HG03378 (cell line): Measurements from ENCODE around the gene OLR1.
"Not testable (repeated sequence)": the region's sequence is repeated elsewhere in the genome, so short reads cannot be mapped to it uniquely, and the experiment has no call there.

ENCODE experiments used
- ATAC-seq: cut with Tn5 transposase; IDR thresholded peaks from one replicate; pipeline ENCODE4 v1.9.1; 2021; ENCODE audit warnings: mild to moderate bottlenecking, moderate library complexity; ENCODE audit not compliant: unreplicated experiment

OLR1 gene

DNA sequence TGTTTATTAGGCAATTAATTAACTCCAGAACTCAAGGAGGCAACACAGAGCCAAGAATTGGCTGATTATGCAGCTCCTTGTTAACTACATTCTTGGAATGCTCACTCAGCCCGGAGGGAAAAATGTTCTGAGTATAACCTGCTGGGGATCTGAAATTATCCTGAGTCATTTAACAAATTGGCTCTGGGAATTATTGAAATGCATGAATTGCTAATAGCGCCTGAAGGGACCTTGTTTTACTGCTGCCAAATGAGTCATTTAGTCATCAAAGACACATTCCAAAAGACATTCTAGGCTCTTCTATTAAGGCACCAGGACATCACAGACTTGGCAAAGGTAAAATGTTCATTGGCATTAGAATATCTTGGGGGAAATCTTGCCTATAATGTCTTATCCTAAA is 19.9 kb upstream of the OLR1 start:
- no peak for ATAC-seq

DNA sequence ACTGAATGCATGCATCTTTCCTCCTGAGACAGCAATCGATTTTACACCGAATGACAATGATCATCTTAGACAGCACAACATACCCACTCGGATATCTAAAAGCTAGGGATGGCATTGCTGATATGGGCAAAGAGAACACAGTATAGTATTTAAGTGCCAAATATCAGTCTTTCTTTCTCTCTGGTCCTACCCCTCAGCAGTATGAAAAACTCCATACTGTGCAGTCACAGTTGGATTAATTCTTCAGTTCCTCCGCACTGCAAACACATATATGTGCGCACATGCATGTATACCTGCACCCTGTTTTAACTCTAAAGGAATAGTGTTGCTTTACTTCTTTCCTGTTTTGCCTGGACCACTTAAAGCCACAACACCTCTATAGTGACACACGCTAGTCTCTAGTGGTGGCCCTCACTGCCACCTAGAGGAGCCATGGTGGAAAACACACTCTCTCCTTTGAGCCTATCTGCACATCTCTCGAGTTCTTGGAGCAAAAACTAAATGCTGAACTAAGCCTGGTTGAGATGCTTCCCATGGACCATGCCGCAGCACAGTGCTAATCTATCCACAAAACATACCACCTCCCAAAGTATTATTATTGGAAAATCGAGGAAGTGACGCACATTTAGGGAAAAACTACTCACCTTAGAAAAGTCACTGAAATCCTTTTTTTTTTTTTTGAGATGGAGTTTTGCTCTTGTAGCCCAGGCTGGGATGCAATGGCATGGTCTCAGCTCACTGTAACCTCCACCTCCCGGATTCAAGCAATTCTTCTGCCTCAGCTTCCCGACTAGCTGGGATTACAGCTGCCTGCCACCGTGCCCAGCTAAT is 18.8 kb upstream of the OLR1 start:
- no peak for ATAC-seq

DNA sequence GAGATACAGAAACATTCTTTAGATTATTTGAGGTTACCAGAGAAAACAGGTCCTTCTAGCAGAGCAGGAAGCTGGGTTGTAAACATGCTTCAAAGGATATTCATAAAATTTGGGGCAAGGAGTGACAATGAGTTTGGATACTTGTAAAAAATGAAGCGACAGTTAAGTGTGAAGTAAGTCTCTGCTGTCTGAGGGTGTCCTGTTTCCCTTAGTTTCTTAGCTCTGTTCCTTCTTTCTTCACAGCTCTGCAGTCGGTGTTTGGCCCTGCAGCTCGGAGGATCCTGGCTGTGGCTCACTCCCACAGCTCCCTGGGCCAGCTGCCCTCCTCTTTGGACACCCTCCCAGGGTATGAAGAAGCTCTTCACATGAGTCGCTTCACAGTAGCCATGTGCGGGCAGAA is 17.7 kb upstream of the OLR1 start:
- ATAC-seq, result no peak

DNA sequence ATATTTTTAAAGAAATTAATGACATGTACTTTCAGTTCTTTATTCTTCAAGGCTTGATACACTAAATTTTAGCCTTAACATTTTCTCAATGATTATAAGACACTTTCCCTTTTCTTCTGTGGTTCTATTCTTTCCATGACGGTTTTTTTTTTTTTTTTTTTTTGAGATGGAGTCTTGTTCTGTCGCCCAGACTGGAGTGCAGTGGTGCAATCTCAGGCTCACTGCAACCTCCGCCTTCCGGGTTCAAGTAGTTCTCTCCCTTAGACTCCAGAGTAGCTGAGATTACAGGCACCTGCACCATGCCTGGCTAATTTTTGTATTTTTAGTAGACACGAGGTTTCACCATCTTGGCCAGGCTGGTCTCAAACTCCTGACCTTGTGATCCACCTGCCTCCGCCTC is 15.0 kb upstream of the OLR1 start:
- not testable (repeated sequence) for ATAC-seq

DNA sequence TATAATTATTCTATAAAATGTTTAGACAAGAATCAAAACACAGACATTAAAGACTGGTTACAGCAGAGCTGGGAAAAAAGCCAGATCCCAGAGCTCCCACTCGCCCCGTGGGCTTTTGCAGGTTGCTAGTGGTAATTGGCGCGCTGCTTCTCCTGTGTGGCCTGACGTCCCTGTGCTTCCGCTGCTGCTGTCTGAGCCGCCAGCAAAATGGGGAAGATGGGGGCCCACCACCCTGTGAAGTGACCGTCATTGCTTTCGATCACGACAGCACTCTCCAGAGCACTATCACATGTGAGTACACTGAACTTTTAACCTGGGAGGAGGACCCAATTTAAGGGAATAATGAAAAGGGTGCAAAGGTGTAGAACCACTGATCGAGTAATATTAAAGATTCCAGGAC is 14.4 kb upstream of the OLR1 start:
- no peak for ATAC-seq

DNA sequence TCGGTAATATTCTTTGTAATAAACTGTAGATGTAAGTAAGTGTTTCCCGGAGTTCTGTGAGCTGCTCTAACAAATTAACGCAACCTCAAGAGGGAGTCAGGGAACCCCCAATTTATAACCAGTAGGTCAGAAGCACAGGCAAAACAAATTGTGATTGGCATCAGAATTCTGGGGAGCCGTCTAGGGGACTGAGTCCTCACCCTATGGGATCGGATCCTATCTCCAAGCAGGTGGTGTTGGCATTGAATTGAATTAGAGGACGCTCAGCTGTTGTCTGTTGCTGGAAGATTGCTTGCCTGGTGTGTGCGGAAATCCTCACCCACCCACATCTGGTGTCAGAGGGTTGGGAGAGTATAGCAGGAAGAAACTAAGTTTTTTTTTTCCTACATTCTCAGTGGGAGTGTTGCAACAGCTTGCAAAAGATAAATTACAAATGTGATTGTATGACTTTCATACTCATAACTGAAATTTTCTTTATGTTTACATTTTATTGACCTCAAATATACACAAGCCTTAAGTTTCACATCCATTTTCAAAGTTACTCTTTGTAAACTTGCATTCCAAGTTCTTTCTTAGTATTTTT is 12.4 kb upstream of the OLR1 start:
- no peak for ATAC-seq

DNA sequence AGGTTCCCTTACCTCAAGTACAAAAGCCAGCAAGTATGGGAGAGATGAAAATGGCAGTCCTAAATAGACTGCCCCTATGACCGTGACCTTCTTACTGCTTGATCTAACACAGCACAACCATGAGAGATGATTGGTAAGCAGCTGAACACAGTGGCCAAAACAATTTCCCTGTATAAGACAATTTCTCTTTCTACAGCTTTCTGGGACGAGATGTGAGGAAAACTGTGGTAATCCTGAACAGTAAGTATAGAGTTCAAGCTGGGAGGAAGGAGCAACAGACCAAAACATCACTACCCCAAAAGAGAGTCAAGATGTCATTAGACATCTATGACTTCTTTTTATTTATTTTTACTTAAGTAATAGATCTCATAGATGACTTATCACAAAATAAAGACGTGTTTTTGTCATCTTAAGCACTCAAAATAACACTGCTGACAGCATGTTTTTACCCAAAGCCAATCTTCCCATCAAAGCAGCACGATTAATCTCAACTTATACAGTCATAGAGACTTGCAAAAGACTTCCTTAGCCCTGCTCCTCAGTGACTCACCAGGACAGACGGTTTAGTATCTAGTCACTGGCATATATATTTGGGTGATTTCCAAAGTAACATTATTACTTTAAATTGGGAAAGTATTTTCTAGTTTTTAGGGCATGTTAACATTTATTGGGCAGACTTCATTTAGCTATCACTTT is 10.6 kb upstream of the OLR1 start:
- ATAC-seq, result no peak

DNA sequence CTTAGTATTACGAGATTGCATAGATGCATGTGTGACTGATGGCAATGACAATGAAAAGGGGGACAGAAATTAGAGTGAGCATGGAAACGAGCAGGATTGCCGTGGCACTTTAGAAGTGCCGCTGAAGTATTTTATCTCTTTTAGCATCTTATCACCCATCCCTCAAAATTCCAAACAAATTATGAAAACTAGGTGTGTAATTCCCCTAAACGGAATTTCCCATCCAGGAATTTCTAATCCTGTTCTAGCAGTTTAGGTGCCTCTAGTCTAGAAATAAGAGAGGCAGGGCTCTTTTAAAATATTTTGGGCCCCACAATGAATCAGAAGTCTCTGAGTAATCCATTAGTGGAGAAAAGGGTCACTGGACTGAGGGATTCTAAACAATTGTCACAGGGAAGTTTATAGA is 7.8 kb upstream of the OLR1 start:
- ATAC-seq, result no peak

DNA sequence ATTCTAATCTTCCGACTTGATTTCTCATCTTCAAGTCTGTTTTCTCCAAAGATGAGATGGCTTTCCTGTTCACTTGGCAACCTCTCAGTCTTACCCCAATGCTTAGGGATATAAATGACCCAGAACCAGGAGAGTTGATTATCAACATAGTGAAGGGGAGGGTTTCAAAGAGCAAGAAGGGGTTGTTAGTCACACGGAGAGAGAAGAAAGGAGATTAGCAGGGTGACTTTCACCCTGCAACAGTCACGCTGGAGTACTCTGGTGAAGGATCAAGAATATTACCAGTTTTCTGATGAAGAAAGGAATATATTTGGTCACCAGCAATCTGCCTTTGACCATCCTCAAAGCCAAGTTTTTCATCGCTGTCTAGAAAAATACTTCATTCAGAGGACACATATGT is 6.9 kb upstream of the OLR1 start, which contains the start of gene TMEM52B:
TSS of gene TMEM52B (plus strand) at position 212 of the 400 bp plus-strand sequence. CDS start 543 bp downstream, outside the sequence.
- ATAC-seq, result no peak

DNA sequence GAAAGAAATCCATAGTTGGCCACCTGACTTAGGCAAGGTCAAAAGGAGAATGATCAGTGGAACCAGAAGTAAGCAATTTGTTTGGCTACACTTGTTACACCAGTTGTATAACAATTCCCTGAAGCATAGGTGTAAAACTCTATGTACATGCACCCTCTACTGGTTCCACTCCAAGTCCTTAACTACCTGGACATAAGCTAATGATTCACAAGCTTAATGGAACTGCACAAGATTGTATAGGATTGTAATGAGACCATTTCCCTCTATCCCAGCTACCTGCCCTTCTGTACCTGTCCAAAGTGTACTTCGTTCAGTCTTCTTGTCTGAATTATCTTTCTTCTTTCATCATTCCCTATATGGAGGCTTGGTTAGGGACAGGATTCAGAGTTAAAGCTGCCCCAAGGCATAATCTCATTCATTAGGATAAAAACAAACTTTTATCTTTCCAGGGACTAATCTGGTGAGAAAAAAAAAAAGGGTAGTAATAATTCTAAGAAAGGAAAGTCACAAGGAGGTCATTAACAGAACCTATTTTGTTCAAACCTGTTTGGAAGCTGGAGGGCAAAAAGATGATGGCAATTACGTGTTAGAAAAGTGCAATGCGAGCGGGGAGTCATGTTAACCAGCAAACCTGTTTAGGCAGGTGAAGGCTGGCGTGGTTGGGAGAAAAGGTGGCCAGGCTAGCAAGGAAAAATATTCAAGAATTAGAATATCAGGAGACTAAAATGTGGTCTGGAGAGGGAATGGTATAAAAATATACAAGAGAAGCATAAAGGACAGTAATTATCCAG is 4.1 kb upstream of the OLR1 start:
- ATAC-seq, result no peak

DNA sequence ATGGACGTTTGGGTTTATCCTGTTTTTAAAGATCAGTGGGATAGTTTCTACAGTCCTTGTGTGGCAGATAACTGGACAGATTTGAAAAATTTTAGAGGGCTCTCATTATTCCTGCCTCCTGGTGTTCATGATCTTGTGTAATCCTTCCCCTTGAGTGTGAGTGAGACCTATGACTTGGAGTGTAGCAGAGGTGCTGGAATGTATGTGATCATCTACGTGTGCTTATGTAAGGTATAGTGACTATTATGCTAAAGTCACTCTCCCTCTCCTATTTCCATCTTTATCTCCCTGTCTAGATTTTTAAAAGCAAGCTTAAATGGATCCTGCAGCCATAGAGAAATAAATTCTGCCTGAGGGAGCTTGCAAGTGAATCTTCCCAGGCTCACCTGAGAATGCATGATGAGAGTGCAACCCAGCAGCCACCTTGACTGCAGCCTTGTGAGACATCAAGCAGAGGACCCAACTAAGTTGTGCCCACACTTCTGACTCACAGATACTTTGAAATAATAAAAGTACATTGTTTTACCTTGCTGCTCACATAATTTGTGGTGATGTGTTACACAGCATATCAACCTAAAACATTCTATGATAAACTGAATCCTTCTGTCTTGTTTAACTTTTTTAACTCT is 3.2 kb upstream of the OLR1 start:
- ATAC-seq, result no peak

DNA sequence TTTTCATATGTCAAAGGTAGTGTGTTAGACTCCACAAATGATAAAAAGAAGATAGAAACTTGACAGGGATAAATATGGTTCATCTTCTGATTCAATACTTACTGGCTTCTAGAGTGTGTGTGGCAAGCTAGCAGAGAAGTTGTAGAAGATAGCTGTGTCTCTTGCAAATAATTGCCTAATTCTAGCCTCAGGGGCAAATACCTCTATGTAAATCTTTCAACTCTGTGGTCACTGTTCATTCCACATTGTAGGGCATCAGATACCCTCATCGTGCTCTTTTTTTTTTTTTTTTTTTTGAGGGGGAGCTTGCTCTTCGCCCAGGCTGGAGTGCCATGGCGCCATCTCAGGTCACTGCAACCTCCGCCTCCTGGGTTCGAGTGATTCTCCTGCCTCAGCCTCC is 1.7 kb downstream of the OLR1 start:
- ATAC-seq, result no peak

DNA sequence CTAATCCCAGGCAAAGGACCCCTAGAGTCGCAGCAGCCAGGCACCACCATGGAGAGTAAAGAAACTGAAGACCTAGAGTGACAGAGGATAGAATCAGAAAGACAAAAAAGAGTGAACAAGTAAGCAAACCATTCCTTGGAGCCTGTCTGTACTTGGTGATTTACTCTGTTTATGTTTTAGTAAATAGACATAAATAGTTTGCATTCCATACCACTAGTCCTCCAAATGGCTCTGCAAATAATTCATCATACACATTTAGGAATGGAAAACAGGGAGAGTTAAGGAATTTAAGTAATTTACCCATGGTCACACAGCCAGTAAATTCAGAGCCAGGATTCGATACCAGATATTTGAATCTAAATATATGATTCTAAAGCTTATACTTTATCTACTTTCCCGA is 2.8 kb downstream of the OLR1 start:
- no peak for ATAC-seq

DNA sequence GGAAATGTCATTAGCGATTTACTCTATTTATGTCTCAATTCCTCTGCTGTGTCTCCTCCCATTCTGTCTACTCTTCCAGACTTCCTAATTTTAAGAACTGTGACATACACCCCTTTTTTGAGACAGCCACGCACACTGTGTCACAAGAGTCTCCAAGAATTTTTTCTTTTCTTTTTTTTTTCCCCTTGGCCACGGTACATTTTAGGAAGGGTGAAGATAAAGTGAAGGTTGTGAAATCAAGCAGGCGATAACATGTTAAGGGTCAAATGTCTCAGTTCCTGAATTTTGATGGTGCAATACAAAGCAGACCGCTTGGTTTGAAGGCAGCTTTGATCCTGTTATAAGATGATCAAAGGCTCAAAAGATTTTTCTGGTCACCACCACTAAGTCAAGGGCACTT is 4.3 kb downstream of the OLR1 start:
- no peak for ATAC-seq

DNA sequence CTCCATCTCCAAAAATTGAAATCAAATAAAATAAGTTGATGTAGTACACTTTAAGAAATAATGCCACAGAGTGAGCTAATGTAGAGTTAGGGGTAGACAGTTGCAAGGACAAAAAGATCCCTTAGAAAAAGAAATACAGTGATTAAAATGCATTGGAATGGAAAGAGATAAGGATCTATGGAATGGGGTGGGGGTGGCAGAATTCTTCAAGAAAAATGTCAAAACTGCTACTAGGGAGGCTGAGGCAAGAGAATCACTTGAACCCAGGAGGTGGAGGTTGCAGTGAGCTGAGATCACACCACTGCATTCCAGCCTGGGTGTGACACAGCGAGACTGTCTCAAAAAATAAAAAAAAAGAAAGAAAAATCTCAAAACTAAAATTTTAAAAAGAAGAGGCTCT is 6.5 kb downstream of the OLR1 start:
- ATAC-seq, result no peak

DNA sequence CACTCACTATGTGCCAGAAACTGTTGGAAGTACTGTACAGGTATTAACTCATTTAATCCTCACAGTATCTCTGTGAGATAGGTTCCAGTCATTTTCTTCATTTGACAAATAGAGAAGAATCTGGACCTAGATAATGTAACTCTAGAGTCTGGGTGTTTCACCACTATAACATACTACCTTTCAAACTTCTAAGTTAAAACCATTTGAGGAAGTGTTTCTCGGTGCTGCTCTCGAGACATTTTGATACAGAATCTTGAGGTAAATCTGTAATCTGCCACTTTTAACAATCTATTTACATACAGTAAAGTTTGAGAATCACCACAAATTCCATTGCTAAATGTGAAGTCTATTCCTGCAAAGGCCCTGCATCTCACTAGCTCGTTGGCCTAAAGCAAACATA is 8.8 kb downstream of the OLR1 start:
- no peak for ATAC-seq

DNA sequence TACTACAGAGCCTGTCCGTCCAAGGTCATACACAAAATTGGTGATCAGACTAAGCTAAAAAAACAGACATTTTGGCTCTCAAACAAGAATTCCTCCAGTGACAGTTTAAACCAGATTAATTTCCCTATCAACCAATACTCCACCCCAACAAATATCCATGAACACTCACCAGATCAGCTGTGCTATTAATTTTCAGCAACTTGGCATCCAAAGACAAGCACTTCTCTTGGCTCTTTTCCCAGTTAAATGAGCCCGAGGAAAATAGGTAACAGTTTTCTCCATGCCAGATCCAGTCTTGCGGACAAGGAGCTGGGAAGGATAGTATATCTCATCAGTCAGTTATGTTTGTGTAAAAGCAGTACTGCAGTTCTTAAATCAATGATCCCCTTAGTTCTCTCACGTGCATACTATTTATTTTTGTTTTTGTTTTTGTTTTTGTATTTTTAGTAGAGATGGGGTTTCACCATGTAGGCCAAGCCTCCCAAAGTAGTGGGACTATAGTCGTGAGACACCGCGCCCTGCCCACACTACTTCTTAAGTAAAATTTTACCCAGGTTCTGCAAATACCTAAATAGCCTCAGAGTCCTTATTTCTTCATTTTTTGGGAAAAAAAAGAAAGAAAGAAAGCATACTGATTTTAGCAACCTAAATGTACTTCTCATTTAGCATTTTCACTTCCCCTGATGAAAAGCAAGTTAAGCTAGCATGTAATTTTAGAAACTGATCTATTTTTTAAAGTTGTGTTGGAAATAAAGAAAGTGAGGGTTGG is 11.1 kb downstream of the OLR1 start:
- ATAC-seq, result no peak

DNA sequence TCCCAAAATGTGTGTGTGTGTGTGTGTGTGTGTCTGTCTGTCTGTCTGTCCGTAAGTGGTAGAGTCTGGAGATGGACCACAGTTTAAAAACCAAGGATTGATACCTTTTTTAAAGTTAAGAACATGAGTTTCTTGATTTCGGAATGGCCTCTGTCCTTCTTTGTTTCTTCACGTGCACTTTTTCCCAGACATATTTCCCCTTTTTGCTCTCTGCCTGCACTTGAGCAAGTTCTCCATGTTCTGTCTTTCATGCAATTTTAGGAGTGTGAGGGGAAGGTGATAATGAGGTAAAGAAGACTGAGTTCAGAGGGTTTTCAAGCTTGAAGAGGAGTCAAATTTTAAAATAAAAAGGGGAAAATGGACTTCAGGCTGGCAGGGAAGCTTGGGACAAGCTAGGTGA is 12.7 kb downstream of the OLR1 start:
- ATAC-seq, result no peak

DNA sequence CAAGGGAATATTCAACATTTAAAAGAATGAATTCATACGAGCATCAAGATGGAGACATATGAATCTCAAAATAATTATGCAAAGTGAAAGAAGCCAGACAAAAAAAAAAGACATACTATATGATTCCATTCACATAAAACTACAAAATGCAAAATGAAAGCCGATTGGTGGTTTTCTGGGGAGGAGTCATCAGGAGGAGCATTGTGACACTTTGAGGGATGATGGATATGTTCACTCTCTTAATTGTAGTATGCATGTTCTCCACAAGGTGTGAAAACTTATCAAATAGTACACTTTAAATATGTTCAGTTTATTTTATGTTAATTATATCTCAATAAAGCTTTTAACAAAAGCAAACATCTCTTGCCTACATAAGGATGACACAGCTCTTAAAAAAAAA is 13.5 kb downstream of the OLR1 start:
- no peak for ATAC-seq

DNA sequence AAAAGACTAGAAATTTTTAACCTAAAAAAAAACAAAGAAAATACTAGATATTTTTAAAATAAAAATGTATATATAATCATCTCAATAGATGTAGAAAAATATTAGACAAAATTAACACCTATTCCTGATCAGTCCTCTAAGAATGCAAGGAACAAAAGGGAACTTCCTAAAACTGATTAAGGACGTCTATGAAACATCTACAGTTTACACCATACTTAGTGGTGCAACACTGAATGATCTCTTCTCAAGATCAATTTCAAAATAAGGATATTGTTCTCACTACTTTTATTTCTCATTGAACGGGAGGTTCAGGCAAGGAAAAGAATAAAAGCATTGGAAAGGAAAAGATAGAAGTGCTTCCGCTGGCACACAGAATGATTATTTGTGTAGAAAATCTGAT is 16.0 kb downstream of the OLR1 start:
- no peak for ATAC-seq
